WTC11 (cell line): ENCODE measurements around the gene CDC25B. TPM values are rescaled to one million over a fixed set of nuclear protein-coding genes. Genes with fewer than 3 reads are reported as not detected.

ENCODE experiments used
- ATAC-seq: fragments of 200-7000 bp; cut with Tn5 transposase; 2 replicates; pipeline ENCODE4 v1.10.0; 2021; ENCODE audit warnings: mild to moderate bottlenecking, moderate library complexity
- CTCF ChIA-PET: fragments of 300-600 bp; sonication (Branson Sonifier 250); formaldehyde crosslinking; loops from one replicate; lab custom pipeline; 2021; ENCODE audit warnings: antibody characterized with exemption; lab: Charles Lee
- POLR2A ChIA-PET: fragments of 350-600 bp; sonication (Branson Sonifier 250); formaldehyde crosslinking; loops from one replicate; lab custom pipeline; 2021; ENCODE audit warnings: antibody characterized with exemption; lab: Charles Lee
- DNase-seq: peaks from one replicate; pipeline ENCODE4 v3.0.0; 2021; ENCODE audit warnings: low spot score
- H3K27ac Mint-ChIP-seq: 2 replicates; pipeline ENCODE4 v1.8.0; 2021; ENCODE audit warnings: mixed read lengths
- H3K27me3 Mint-ChIP-seq: 2 replicates; pipeline ENCODE4 v1.8.0; 2021; ENCODE audit warnings: low read depth, mild to moderate bottlenecking, moderate library complexity, mixed read lengths
- H3K36me3 Mint-ChIP-seq: 2 replicates; pipeline ENCODE4 v1.8.0; 2021; ENCODE audit warnings: mixed read lengths
- H3K4me1 Mint-ChIP-seq: 2 replicates; pipeline ENCODE4 v1.8.0; 2022; ENCODE audit warnings: mixed read lengths
- H3K4me3 Mint-ChIP-seq: 2 replicates; pipeline ENCODE4 v1.8.0; 2021; ENCODE audit warnings: mild to moderate bottlenecking, moderate library complexity, mixed read lengths
- H3K9me3 Mint-ChIP-seq: 2 replicates; pipeline ENCODE4 v1.8.0; 2021; ENCODE audit warnings: mixed read lengths
- AFF4 ChIP-seq: sonication (generic); formaldehyde crosslinking; IDR thresholded peaks from 2 replicates; pipeline ENCODE4 v1.8.1; 2023; ENCODE audit warnings: mild to moderate bottlenecking, missing genetic modification reagents, borderline replicate concordance
- AR ChIP-seq: fragments of 250-450 bp; sonication (Bioruptor Pico); IDR thresholded peaks from 2 replicates; pipeline ENCODE4 v1.9.0; 2021; ENCODE audit warnings: mild to moderate bottlenecking
- FOXP1 ChIP-seq: sonication (generic); formaldehyde crosslinking; IDR thresholded peaks from 2 replicates; pipeline ENCODE4 v1.8.0; 2022; ENCODE audit warnings: missing genetic modification reagents, mild to moderate bottlenecking, moderate library complexity, borderline replicate concordance
- FOXP4 ChIP-seq: sonication (generic); formaldehyde crosslinking; IDR thresholded peaks from 2 replicates; pipeline ENCODE4 v1.8.0; 2022; ENCODE audit warnings: mild to moderate bottlenecking, missing genetic modification reagents
- GABPB1 ChIP-seq: sonication (generic); formaldehyde crosslinking; IDR thresholded peaks from 2 replicates; pipeline ENCODE4 v1.8.1; 2023; ENCODE audit warnings: mild to moderate bottlenecking, missing genetic modification reagents
- JUN ChIP-seq: sonication (generic); formaldehyde crosslinking; IDR thresholded peaks from 2 replicates; pipeline ENCODE4 v1.8.0; 2023; ENCODE audit warnings: mild to moderate bottlenecking, missing genetic modification reagents
- MYBL2 ChIP-seq: sonication (generic); formaldehyde crosslinking; IDR thresholded peaks from 2 replicates; pipeline ENCODE4 v1.8.1; 2023; ENCODE audit warnings: mild to moderate bottlenecking, moderate library complexity, missing genetic modification reagents
- PREB ChIP-seq: sonication (generic); formaldehyde crosslinking; IDR thresholded peaks from 2 replicates; pipeline ENCODE4 v1.8.1; 2022; ENCODE audit warnings: mild to moderate bottlenecking, missing genetic modification reagents, moderate library complexity, borderline replicate concordance
- SOX15 ChIP-seq: fragments of 250-450 bp; sonication (Bioruptor Pico); IDR thresholded peaks from 2 replicates; pipeline ENCODE4 v1.9.0; 2021; ENCODE audit warnings: mild to moderate bottlenecking
- TEAD1 ChIP-seq: sonication (generic); formaldehyde crosslinking; IDR thresholded peaks from 2 replicates; pipeline ENCODE4 v1.8.0; 2022; ENCODE audit warnings: mild to moderate bottlenecking, missing genetic modification reagents
- ZNF121 ChIP-seq: sonication (generic); formaldehyde crosslinking; IDR thresholded peaks from 2 replicates; pipeline ENCODE4 v1.8.0; 2023; ENCODE audit warnings: missing genetic modification reagents
- total RNA-seq: library from RNA; stranded (reverse); gene quantifications from 3 replicates; pipeline ENCODE4 v1.2.3, GENCODE V29; 2021

CDC25B gene
- total RNA-seq, 1 experiment from 2014 or later: 37.4 TPM

GRCh38 chr20:3781153-3781910 is 14.8 kb upstream of the CDC25B start, which contains the start of gene SPEF1:
Gene SPEF1 (minus strand): TSS chr20:3781448. CDS start chr20:3781287, 161 bp downstream.
- no peaks in the 10 kb centered on the region for H3K9me3 Mint-ChIP-seq
- peak within 1 kb of the TSS; percentile 67 for H3K4me3 Mint-ChIP-seq
- peak within 1 kb of the TSS; percentile 29; the same call in 1 of the 2 replicates for H3K27ac Mint-ChIP-seq
- TF ChIP-seq GABPB1 (CRISPR knock-in tag) (peak; percentile 55; the same call in 1 of the 2 replicates), AR (peak; percentile 69; the same call in 1 of the 2 replicates), TEAD1 (CRISPR knock-in tag) (0 out of 2 replicates have a peak, but pooled peaks have one; percentile 9), PREB (CRISPR knock-in tag) (no peak), FOXP1 (CRISPR knock-in tag) (0 out of 2 replicates have a peak, but pooled peaks have one; percentile 20), MYBL2 (CRISPR knock-in tag) (no peak), FOXP4 (no peak)
- peaks cover 42% of the 10 kb centered on the region for H3K27me3 Mint-ChIP-seq
- DNase-seq: peak; percentile 83
- H3K36me3 Mint-ChIP-seq: peaks cover 4% of the 10 kb centered on the region; the same call in 1 of the 2 replicates
- ChIA-PET CTCF (interaction anchor here (0.6 to 2.9 kb wide), 35 partner anchors 9 to 304 kb away, joined by 3 to 53 read pairs (median 4); partner anchors contain the start of genes ADAM33, ADISSP, AP5S1 and MAVS), POLR2A (interaction anchor here (0.6 to 1.0 kb wide), 3 partner anchors 37 to 69 kb away, joined by 3 to 5 read pairs (median 5); no protein-coding TSS in a partner anchor)
- peak; percentile 58 for ATAC-seq
- peaks cover 45% of the 10 kb centered on the region for H3K4me1 Mint-ChIP-seq

GRCh38 chr20:3782597-3782996 is 13.5 kb upstream of the CDC25B start:
- no peak for ATAC-seq
- TF ChIP-seq SOX15 (CRISPR knock-in tag) (no peak), ZNF121 (CRISPR knock-in tag) (no peak), AFF4 (no peak), JUN (no peak)
- ChIA-PET POLR2A (no interaction called here), CTCF (interaction anchor here (2.8 to 2.9 kb wide), 2 partner anchors 14 to 66 kb away, joined by 16 to 53 read pairs; partner anchors contain the start of gene ADISSP)
- Mint-ChIP-seq H3K4me1 (peaks cover 37% of the 10 kb centered on the region), H3K36me3 (peaks cover 4% of the 10 kb centered on the region; the same call in 1 of the 2 replicates), H3K9me3 (no peaks in the 10 kb centered on the region), H3K27me3 (peaks cover 33% of the 10 kb centered on the region), H3K27ac (peak overlapping the region; percentile 60; the same call in 1 of the 2 replicates), H3K4me3 (no peak overlapping the region)
- DNase-seq: no peak
